ENCODE measurements around the gene PALM. TPM values are rescaled to one million over a fixed set of nuclear protein-coding genes. Genes with fewer than 3 reads are reported as not detected.

The PALM gene
- total RNA-seq, 1 experiment from 2014 or later = 18.5 TPM

- Histone ChIP-seq H3K27me3 (ENCODE audit: insufficient read depth, low read length) (no peaks in the 10 kb centered on the region), H4K5ac (ENCODE audit: insufficient read length, low read depth, low read length) (no peak overlapping the region), H4K20me1 (ENCODE audit: control insufficient read depth, insufficient read depth, insufficient read length) (no peaks in the 10 kb centered on the region), H3K27ac (ENCODE audit: insufficient read length, low read depth, low read length) (no peak overlapping the region), H2BK5ac (ENCODE audit: insufficient read length, low read length) (no peak overlapping the region), H3K79me1 (ENCODE audit: insufficient read depth, low read depth, low read length, poor library complexity, severe bottlenecking) (no peaks in the 10 kb centered on the region), H2AK5ac (ENCODE audit: insufficient read length, low read length) (no peak overlapping the region), H2BK20ac (ENCODE audit: low read depth, low read length, poor library complexity, severe bottlenecking) (no peak overlapping the region), H4K8ac (replicated peaks; ENCODE audit: insufficient read length, low read depth, low read length) (no peak overlapping the region), H3K23me2 (ENCODE audit: insufficient read length, low read depth, low read length, poor library complexity, severe bottlenecking) (no peaks in the 10 kb centered on the region), H3K14ac (ENCODE audit: insufficient read depth, low read length) (no peak overlapping the region), H2BK12ac (ENCODE audit: insufficient read length, low read depth, low read length) (no peak overlapping the region), H3K56ac (ENCODE audit: insufficient read length, low read depth, low read length) (no peak overlapping the region), H3K18ac (ENCODE audit: insufficient read length, low read depth, low read length) (no peak overlapping the region), H3T11ph (ENCODE audit: low read length) (no peak overlapping the region), H3K23ac (ENCODE audit: insufficient read length, low read depth, low read length) (no peak overlapping the region), H2AFZ (ENCODE audit: low read length) (no peak overlapping the region), H3K9me3 (ENCODE audit: control insufficient read depth, low read depth, low read length) (no peaks in the 10 kb centered on the region), H3K4me2 (ENCODE audit: insufficient read depth, insufficient read length, low read length) (no peak overlapping the region), H3K4ac (ENCODE audit: low read depth, low read length) (no peak overlapping the region), H4K91ac (ENCODE audit: insufficient read length, low read depth, low read length) (no peak overlapping the region), H3K4me1 (ENCODE audit: insufficient read depth, low read length) (no peaks in the 10 kb centered on the region), H3K9ac (ENCODE audit: extremely low read depth, insufficient read length, low read length) (no peak overlapping the region), H3K79me2 (ENCODE audit: insufficient read depth, low read length) (no peaks in the 10 kb centered on the region), H2BK120ac (ENCODE audit: low read depth, low read length, poor library complexity, severe bottlenecking) (no peak overlapping the region), H2BK15ac (ENCODE audit: low read depth, low read length) (no peak overlapping the region)
- H3K36me3 Mint-ChIP-seq (ENCODE audit: insufficient read depth in 1 of 3, low read depth in 3 of 3) = peaks cover 2 to 5% (median 5%) of the 10 kb centered on the region in 3 experiments; a peak in 6 of 7 replicates
- H3K27me3 Mint-ChIP-seq (ENCODE audit: low read depth) = no peaks in the 10 kb centered on the region
- H3K4me1 Mint-ChIP-seq = no peaks in the 10 kb centered on the region
- no peak overlapping the region for H3K4me3 Mint-ChIP-seq
- no peak for DNase-seq
- TF ChIP-seq CTCF (conservative IDR thresholded peaks at IDR 0.05) = no peak
- no CpG with 5 or more reads among the region's 13 CpGs for WGBS (ENCODE audit: extremely low coverage, insufficient read length, low lambda C conversion rate)
- no peaks in the 10 kb centered on the region for H3K9me3 Mint-ChIP-seq
- H3K27ac Mint-ChIP-seq = no peak overlapping the region
These were observed 16.8 kb downstream of the PALM start for GRCh38 chr19:725461-726089.
